Inferior parietal cortex (tissue), 1 donor: Measurements from ENCODE around the gene LARP4B.

Experiments used
- DNase-seq: peaks from one replicate; pipeline ENCODE4 v3.0.0-alpha.2; 2016; ENCODE audit errors: extremely low spot score

Gene LARP4B

DNA sequence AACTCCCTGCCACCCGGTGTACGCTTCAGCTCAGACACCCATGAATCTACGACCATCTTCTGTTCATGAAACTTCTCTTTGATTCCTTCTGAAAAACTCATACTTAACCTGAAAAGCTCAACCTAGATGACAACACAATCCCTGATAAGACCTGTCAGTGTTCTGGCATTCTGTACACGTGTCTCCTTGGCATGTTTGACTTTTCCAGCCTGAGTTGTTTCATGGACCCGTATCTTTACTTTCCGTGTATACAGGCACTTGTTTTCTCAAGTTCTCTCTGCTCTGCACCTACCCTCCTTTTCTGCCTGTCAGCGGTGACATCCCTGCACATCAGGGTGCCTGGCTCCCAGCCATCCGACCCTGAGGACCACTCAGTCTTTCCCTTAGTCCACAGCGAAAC, 103.3 kb downstream of the LARP4B start:
- DNase-seq = no peak

DNA sequence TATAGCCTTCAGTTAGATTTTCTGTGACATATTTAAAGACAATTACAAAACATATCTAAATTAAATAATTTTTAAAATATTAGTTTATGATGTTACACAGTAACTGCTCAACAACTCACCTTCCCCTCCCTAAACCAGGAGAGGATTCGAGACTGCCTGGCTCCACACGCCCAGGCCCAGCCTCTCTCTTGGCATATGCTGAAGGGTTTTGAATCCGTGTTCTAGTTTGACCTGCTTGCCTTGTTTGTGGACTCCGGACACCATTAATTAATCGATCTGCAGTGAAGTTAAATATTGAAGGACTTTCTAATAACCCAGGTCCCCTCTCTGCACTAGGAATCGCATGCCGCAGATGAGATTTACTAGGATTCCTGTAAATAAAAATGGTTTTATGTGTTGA, 106.6 kb downstream of the LARP4B start:
- DNase-seq = no peak

DNA sequence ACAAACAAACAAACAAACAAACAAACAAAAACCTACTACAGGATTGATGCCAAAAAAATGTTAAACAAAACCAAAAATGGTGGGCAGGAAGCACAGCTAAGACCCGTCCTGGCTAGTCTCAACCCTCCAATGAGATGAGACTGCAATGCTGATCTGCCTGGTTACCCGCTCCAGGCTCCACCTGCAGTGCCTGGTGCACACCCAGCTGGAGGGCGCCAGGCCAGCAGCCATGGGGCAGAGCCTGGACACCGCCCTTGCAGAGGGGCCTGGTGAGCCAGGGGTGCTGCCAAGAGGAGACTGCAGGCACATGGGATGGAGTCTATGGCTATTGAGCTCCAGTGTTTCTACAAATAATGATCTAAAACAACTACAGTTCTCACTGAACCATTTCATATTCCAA, 107.0 kb downstream of the LARP4B start:
- no peak for DNase-seq

DNA sequence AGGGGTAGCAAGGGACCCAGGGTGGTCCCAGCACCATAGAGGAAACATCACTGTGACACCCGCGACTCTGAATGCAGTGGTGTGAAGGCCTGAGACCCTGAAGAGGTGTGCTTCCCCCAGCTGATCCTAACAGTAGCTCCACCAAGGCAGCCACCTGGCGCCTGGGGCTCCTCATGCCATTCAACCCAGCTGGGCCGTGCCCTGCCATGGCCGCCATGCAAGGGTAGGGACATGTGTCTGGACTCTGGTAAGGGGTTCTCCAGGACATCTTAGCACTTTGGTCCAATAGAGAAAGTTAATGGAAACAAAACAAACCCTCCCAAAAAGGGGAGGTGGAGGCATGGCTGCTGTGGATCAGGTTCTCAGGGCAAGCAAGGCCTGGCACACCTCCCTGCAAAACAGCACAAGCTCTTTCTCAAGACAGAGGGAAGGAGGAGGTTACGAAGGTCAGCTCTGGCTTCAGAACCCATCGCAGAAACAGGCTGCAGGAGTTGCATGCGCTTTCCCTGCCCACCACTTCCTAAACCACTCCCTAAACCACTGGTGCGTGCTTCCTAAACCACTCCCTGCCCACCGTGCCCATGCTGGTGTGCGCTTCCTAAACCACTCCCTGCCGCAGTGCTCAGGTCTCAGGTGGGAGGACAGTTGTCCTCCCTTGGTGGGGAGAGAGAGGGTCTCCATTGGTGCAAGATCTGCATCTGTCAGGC, 108.7 kb downstream of the LARP4B start:
- DNase-seq = no peak

DNA sequence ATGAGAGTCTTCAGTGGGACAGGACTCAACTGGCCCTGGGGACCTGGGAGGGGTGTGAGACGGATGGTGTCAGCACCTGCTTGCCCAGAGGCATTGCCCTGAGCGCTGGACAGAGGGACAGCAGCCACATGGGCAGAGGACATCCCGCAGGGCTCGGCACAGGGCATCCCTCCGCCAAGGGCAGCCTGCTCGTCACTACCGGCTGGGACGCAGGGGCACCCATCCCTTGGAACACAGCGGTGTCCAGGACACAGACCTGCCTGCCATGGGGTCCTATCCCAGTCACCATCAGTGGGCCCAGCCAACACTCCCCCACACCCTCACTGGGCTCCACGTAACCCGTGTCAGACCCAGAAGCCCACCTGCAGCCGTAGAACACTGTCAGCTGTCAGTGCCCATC, 109.3 kb downstream of the LARP4B start:
- no peak for DNase-seq

DNA sequence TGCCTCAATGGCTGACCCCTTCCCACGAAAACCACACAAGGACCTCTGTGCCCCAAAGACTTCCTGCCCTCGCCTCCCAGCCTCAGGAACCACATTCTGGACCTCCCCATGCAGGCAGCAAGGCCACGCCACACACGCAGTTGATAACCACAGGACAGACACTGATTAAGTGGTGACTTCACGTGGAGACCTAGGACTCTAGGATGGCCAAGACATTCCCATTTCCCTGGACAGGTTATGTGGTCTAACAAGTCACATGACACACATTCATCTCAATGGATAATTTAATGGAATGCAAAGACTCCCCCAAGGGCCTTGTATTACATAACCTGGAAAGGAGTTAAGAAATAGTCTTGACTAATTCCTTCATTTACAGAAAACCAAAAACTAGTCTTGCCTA, 110.2 kb downstream of the LARP4B start:
- no peak for DNase-seq

DNA sequence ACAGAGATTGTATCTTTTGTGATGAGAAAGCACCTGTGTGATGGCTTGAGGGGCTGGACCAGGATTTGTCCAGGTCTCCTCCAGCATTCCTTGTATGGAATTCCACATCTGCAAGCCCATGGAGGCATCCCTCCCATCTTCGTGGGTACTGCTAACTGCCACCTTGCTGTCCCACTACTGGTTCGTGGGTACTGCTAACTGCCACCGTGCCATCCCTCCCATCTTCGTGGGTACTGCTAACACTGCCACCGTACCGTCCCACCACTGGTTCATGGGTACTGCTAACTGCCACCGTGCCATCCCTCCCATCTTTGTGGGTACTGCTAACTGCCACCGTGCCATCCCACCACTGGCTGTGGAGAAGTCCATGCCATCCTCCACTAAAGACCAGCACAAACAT, 111.7 kb downstream of the LARP4B start:
- no peak for DNase-seq

DNA sequence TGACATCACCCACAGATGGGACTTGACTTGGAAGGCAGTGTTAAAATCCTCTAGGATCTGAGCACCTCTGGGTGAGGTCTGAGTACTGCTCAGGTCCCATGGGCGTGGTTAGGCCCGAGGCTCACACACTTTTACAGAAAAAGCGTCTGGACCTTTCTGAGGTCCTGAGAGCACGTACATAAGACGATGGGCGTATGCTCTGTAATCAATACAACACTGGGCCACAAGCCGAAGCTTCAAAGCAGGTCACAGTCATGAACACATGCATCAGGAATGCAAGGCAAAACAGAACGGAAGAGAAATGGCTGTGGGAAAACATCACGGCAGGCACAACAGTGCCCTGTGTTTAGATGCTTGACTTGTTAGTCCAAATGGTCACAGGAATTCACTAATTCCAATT, 112.2 kb downstream of the LARP4B start:
- no peak for DNase-seq

DNA sequence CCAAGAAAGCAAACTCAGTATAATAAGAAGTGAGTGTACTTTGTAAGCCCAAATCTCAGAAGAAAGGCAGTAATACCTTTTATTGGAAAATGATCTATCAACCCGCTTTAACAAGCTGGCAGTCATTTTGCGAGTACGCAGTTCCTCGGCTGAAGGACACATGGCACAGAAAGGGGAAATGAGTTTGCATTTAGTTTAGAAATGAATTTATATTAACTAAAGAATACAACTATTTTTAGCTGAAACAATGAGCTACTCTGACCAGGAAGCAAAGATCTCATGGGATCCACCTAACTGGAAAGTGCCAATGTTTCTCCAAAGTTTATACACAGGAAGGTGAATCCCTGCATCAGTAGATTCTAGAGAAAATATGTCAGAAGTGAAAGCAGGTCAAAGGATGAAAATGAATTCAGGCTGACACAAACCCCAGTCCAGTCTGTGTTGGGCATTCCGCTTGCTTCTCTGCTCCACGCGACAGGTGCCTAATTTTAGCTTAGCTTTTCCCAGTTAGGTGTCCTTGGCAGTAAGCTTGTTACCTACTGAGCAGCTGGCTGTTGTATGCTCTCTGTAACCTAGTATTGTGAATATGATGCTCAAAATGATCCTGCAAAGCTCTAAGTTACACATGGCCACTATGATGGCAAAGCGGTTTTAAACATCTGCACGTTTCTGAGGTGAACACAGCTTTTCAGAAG, 112.8 kb downstream of the LARP4B start:
- DNase-seq = no peak

DNA sequence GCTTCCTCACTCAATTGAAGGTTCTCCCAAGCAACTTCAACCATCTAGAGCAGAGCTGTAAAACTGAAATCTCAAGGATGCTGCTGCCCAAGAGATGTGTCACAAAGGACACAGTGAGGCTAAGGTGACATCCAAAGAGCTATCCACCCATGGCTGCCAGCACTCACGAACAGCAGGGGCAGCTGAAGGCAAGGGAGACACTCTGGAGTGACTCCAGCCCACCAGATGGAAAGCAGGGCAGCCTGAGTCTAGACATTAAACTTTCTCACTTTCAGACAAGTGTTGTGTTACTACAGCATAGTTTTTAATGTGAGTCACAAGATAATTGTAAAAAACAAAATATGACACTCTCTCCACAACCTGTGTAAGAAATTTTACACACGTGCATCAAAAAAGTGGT, 113.5 kb downstream of the LARP4B start:
- DNase-seq = no peak

DNA sequence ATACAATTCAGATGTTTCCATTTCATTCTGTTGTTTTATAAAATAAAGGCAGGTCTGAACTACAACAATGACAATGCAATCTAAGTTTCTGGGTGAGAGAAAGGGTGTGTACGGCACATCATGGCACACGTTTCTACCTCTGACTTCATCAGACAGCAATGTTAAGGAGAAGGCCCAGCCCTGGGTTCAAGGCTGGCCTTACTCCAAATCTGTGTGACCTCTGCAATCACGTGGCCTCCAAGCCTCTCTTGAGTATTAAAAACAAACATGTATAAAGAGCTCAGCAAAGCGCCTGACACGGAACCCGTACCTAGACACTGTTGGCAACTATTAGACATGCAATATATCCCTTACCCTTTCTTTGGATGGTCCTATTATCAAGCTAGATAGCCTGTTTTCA, 114.1 kb downstream of the LARP4B start:
- DNase-seq = no peak

DNA sequence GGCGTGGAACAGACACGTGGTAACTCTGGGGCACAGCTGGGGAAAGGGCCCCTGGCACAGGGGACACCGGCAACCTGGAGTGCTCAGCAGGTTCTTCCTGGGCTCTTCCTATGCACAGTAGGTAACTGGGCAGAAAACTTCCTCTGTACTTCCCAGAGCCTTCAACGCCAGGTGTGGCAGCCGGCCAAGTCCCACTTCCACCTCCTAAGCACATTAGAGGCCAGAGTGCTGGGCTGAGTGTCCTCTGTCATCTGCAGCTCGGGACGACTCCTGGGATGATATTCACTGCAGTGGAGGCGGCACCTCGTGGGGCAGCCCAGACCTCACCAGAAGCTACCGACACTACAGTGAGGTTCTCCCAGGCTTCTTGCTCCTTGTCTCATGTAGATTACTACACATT, 114.5 kb downstream of the LARP4B start:
- no peak for DNase-seq

DNA sequence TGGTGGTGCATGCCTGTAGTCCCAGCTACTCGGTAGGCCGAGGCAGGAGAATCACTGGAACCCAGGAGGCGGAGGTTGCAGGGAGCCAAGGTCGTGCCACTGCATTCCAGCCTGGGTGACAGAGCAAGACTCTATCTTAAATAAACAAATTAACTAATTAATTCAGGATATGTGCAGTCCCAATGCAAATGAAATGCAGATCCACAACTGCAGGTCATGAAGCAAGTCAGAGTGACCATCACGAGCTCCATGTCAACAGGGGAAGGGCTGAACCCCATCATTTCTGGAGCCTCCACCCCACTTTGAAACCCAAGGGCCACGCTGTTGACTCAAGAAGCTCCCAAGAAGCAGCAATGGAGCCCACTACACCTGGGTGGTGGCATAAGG, 115.4 kb downstream of the LARP4B start:
- DNase-seq = no peak

DNA sequence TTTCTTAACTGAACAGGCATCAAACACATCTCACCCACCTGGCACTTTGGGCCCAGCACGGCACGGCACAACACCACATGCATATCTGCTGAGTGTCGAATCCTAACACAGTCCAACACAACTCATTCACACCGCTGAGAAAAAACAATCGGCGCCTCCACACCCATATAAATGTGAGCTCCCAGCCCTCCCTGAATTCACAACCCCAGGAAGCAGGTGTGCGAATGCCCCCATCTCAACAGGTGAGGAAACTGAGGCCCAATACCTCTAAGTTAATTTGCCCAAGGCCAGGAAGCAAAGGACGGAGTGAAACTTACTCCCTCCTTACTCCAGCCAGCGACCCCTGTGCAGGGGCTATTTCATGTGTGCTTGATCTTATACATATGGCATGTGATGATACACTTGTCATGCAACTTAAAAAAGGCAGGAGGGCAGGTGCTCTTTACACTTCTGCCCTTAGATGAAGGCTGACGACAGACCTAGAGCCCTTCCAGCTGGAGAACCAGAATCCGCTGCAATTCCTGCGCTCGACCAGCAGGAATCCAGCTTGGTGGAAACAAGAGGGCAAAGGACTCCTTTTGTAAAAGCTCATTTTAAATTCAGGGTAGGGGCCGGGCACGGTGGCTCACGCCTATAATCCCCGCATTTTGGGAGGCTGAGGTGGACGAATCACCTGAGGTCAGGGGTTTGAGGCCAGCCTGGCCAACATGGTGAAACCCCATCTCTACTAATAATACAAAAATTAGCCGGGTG, 116.0 kb downstream of the LARP4B start:
- DNase-seq = no peak

DNA sequence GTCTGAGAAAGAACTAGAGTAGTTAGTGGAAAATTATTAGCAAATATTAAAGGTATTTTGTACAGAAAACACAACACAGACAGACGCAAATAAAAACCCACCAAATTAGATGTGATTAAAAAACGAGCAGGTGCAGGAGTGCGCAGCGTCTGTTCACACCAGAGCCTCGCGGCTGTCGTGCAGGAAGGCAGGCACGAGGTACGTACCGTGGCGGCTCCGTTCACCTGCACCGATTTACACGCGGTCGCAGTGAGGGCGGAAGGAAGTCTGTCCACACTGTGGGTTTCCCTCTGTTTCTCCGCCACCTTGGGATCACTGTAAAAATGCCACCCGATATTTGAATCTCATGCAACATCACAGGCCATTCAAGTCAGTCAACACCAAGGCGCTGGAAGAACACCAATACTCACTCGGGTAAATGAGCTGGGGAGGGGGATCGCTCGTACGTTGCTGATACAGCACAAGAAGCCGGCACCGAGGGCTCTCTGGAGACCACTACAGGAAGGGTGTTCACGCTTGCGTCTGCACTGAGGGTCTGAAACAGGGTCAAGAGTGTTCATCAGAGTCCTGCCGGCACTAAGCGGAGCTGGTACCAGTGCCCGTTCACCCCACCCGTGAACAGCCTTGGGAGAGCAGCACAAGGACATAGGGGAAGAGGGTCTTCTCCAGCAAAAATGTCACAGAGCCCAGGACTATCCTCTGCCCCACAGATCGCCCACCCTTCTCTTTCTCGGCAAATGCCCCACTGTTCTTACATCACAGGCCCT, 116.8 kb downstream of the LARP4B start:
- DNase-seq = no peak

DNA sequence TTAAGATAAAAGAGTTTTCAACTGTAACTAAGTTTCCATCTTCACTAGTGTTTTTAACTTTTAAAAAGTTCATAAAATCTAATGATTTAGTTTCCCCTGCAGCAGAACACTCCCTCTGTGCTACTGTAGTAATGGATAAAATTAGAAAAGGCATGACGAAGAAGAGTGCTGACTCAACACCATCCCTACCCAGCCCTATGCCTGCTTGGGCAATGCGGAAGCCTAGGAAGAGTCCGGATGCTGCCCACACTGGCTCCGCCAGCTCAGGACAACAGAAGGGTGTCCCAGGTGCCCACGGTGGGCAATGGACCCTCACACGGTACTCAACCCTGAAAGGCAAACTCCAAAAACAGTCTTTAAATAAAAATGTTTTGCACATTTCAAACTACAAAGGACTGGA, 118.2 kb downstream of the LARP4B start:
- DNase-seq = no peak

DNA sequence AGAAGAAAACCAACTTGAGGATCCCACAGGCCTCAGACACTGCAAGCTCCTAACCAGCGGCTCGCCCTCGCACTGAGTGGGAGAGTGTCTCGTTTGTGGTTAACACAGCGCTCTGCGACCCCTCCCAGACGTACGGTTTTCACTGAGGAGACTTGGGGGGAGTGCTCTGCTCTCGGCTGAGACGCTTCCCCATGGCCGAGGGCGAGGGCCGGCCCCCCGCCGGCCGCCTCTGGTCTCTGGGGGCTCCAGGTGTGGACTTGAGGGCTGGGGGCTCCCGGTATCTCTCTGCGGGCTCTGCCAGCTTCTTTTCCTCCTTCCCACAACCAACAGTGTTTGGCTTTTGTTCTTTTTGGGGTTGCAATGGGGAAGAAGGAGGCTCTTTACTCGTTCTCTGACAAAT, 118.7 kb downstream of the LARP4B start:
- DNase-seq = no peak

DNA sequence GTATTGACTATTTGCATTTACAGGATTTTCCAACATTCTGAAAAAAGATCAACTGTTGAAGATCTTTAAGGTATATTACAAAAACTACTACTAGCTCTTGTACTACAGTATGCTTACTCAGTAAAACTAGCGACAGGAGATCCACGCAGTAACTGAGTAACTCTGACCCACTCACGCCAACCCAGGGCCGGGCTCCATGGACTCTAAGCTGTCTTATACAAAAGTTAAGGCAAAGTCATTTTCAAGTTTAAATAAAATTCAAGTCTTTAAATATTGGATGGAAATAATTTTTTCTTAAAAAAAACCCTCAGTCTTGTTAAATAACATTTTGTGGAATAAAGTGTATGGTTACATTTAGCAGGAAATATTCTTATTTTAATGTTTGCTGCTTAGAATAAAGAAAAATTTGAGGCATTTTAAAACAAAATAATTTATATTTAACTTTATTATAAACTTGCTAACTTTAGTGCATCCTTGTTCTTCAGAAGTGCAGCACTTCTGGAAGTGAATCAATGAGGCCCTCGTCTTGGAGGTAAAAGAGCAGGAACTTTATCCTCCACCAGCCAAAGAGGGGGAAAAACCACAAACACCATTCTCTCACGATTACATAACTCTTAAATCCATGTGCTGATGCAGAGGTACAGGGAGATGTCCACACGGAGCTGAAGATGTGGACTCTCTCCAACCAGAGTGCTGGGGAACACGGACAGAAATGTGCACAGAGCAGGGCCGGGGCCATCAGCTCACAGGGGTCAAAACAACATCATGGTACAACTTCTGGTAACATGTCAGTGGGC, 119.9 kb downstream of the LARP4B start:
- DNase-seq = no peak

DNA sequence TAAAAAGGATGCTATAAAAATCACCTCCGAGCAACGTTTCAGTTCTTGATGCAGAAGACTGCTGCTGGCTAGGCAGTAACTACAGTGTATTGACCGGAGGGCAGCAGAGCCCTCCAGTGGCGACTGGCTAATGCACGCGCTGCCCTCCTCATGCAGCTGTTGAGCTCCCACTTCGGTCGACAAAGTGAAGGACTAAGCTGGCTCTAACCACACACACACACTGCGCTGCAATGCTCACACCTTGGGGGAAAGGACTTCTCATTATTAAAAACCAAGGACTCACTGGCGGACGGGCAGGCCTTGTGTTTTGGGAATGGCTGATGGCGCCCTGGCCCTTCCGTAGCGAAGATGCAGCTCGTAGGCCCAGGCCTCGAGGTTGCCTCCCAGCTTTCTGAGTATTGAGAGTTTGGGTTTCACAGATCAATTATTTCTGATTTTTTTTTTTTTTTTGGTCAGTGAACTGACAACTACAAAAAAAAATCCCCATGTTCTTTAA, 121.1 kb downstream of the LARP4B start:
- DNase-seq = no peak

DNA sequence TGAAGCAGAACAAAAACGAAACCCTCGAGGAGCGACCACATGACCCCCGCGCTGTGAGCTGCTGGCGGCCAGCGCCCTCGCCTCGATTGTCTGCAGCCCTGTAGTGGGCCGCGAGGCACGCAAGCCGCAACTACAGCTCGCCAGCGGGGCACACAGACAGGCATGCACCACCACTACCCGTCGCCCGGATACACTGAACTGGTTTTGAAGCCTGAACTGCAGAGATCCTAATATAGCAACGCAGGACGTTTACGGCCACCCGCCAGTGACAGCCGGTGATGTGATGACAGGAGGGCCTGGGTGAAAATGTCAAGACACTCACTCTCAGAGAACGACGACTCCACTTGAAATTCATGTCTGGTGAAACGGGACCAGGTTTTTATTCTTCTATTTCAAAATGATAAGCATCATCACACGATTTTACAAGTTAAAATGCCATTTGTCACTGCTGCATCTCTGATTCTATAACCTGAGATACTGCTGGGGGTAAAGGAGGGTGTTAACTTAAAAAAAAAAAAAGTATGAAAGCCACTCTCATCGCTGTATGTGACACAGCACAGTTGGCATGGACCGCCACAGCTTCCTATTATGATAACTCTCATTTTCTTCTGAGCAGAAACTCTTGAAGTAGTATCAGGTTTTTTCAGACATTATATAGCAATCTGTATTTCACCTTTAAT, 121.7 kb downstream of the LARP4B start:
- DNase-seq = no peak

DNA sequence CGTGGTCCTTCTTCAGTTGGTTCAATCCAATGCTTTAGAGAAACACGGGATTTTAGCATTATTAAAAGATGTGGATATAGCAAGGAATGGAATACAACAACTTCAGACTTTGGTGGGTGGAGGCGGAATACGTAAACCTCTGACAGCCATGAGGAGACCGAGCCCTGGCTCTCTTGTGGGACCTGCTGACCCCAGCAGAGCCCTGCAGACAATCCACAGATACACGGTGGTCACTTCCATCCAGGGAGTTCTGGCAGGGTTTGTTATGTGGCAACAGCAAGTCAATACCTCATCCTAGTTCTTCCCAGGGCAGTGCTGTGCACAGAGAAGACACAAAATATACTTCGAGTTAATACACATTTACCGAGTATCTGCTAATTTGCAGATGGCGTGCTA, 123.5 kb downstream of the LARP4B start:
- DNase-seq = no peak
